Left kidney (tissue), 2 donors: ENCODE results near the gene FBXW7. TPM values are rescaled to one million over a fixed set of nuclear protein-coding genes. Genes with fewer than 3 reads are reported as not detected.

Experiments used
- DNase-seq: peaks from one replicate; pipeline ENCODE4 v3.0.0-alpha.2; 2013
- polyA plus RNA-seq: library from polyadenylated mRNA; unstranded; fragments of 120-200 nt; gene quantifications from one replicate; pipeline ENCODE4 v1.2.1, GENCODE V29; 2013; ENCODE audit not compliant: insufficient read length

The FBXW7 gene
- polyA plus RNA-seq, 1 donor = 42.9 TPM

DNA sequence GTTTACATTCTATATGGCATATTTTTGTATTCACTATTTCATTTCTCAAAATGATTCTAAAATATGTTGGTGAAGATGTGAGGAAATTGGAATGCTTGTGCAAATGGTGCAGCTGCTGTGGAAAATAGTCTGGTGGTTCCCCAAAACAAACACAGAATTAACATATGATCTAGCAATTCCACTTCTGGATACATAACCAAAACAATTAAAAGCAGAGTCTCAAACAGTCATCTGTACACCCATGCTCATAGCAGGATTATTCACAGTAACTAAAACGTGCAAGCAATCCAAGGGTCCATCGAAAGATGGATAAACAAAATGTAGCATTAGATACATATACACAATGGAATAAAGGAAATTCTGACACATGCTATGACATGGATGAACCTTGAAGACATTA lies 204.8 kb downstream of the FBXW7 start:
- no peak for DNase-seq

DNA sequence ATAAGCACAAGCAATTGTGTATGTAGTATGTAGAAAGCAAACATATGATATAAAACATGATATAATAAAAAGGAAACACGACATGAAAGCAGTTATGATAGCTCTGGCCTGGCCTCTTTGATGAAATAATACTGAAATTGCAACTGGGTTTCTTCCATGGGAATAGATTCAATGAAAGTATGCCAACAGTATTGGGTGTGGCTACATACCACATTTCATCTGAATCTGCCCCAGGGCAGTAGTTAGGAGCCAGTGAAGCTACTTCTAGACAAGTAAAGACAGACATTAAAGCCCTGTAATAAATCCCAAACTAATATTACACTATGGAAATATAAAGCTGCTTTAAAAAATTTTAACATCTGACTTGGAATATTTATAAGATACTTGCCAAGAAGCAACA lies 207.3 kb downstream of the FBXW7 start:
- DNase-seq = no peak

DNA sequence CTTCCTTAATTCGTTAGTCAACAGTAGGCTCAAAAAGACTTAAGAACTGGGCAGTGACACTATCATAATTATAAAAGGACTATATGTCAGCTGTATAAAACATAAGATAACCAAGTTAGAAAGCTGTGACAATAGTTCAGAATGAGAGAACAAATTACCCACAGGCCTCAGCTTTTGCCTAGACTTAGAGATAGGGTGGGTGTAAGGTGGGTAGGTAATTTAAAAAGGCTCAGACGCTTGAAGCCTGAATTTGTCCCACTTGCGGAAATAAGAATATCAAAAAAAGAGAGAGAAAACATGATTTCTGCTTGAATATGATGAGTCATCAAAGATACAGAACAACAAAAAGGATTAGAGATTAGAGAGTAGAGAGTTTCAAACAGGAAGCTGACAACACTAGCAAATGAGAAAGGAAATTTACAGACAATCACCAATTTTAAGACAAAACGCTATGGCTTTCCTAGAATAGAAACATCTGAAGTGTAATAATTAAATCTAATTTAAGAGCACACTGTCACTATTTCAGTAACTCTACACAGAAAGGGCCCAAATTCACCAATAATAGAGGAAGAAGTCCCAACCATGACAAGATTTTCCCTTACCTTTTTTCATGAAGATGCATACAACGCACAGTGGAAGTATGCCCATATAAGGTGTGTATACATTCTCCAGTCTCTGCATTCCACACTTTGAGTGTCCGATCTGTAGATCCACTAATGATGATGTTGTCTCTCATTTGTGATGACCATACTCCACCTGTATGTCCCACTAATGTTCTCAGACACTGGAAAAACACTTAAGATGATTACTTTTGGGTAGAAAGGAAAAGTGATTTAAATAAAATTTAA lies 208.1 kb downstream of the FBXW7 start:
- no peak for DNase-seq

DNA sequence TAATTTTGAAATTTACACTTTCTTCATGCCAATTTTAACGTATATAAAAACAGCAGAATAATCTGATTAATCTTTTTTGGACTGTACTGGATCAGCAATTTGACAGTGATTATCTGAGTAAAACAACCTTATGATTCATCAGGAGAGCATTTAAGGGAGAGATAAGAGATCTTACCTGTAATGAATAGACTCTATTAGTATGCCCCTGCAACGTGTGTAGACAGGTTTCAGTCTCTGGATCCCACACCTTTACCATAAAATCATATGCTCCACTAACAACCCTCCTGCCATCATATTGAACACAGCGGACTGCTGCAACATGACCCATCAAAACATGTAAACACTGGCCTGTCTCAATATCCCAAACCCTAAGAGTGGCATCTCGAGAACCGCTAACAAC lies 210.1 kb downstream of the FBXW7 start:
- no peak for DNase-seq

DNA sequence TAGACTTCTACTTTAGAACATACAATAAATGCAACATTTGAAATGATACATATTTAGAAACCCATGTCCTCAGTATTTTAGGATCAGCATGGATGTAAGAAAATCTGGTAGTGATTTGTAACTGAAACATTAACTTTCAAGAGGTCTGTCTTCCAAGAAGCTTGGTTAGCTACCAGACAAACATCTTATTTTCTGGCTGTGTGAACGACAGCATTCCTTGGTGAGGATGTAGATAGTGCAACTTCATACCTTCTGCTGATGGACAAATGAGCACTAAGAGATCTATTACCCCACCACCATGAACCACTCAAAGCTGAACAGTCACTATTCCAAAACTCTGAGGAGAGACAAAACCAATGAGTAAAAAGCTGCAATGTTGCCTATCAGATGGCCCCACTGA lies 212.7 kb downstream of the FBXW7 start:
- no peak for DNase-seq

DNA sequence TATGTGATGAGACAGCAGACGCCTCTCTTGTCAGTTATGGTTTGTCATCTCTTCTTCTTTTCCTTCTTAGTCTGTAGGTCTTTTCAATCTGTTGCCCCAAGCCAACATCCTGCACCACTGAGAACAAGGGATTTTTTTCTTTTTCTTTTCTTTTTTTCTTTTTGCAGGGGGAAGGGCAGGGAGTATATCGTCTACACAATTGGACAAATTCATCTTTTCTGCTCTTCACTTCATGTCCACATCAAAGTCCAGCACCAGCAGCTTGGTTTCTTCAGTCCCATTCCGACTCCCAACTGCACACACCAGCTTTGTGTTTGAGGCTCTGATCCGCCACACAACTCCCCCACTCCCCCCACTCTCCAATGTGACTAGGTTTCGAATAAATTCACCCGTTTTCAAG lies 213.2 kb downstream of the FBXW7 start:
- no peak for DNase-seq

DNA sequence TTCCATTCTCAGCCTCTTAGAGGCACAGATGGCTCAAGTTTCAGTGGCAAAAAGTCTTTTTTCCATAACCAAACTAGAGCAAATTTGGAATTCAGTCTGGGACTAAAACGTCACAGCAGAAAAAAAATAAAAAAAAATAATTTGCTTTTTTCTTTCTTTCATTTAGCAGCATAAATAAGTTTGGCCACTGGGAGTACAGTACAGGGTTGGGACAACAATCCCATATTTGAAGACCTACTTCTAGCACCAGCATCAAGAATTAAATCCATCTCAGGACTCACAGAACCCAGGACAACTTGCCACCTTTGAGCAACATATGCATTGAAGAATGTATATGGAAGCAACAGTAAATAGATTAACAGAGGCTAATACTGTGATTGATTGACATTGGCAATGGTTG lies 214.0 kb downstream of the FBXW7 start:
- no peak for DNase-seq

DNA sequence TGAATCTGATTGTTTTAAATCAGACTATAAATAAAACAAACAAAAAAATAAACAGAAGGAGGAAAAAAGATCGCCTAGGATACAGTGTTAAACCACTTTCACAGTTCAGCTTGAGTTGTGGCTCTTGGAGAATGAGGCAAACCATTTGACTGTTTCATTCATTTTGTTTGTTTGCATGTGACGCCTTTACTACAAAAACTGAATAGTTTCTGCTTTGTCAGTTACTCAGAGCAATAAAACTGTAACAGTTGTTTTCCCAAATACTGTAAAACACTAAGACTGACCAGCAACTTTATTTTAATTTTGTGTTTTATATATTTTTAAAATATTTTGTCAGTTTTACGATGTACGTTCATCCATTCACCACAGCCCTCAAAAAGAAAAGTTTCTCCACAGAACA lies 214.5 kb downstream of the FBXW7 start:
- DNase-seq = no peak

DNA sequence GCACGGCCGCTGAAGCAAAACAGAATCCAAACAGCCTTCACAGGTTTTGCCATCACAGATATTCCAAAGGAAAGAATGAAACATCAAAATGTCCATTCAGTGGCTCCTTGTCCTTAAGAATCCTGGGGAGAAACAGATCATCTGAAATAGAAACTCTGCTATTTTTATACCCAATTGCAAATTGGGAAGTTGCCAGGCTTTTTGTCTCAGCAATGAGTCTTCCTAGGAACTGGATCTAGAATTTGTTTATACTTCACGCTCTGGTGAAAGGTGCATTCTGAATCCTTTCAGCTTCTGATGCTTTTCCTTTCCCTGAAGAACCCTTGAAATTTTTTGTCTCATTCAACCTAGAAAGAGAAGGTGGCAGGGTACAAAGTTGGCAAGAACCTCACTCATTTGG lies 218.9 kb downstream of the FBXW7 start:
- DNase-seq = no peak

DNA sequence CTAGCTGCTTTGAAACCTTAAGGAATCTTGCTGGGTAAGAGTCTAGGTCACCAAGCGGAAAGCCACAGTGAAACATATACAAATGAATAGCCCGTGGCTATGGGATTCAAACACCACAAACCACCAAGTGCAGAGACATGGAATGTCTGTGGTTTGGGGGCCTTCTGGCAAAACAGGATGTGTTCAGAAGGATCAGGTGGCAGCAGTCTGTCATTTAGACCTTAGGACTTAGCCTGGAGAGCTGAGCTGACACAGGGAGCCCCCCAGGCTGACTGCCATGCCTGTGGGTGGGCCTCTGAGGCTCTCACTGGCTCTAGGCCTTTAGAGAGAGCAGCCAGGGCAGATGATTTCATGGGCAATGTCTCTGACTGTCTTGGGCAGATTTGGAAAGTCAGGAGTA lies 225.6 kb downstream of the FBXW7 start:
- no peak for DNase-seq

DNA sequence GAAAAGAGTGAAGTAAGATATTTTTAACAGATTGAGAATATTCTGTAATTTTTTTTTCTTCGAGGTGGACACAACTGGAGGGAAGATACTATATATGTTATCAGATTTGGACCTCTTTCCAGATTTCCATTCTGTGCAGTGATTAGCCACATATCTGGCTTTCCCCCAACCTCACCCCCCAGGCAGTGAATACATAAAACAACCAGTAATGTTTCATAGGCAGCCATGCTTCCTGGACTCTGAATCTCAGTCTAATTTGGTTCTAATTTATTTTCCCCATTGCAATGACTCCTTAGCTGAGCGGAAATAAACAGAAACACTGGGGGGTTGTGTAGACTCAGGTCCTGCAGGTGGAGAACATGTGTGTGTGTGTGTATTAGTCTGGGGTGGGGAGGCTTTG lies 226.5 kb downstream of the FBXW7 start:
- no peak for DNase-seq

DNA sequence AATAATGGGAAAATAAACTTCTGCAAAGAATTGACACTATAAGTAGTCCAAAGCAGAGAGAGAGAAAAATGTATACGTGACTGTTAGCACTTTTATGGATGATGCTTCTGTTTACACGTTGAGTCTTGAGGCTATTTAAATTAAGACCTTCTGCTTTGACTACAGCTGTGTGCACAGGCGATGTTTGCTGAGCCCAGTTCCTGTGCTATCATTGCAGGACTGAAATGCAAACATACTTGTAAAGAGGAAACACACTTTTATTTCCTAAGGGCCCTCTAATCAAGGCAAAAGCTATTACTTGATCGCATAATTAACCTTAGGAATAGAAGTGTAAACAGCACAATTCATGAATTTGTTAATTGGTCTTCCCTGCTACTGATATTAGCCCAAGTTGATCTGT lies 226.9 kb downstream of the FBXW7 start:
- no peak for DNase-seq

DNA sequence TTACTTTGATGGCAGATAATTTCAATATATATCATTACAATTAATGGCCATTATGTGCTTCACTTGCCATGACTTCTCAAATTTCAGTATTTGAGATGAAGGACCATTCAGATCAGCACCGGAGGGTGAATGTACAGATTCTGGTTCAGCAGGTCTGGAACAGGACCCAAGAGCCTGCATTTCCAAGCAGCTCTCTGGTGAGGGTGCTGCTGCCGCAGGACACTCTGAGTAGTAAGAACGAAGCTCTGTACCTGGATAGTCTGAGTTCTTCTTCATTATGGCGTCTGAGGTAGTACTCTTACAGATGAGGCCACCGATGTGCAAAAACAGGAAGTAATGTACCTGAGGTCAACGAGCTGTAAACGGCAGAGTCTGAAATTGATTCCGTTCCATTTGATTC lies 228.2 kb downstream of the FBXW7 start:
- DNase-seq = no peak

DNA sequence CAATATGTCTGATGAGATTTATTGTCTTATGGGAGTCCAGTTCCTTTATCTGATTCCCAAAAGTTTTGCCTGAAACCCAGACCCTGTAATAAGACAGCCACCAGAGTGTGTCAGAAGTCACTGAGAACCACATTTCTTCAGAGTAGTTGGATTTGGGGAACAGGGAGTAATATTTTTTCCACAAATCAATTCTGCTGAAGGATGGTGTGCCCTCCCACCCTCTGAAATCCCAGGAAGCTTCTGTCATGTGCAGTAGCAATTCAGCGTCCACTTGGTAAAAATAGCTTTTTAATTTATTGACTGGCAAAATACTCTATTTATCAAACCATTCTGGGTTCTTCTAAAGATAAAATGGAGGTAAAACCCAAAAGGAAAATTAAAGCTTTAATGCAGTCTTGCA lies 229.4 kb downstream of the FBXW7 start:
- no peak for DNase-seq

DNA sequence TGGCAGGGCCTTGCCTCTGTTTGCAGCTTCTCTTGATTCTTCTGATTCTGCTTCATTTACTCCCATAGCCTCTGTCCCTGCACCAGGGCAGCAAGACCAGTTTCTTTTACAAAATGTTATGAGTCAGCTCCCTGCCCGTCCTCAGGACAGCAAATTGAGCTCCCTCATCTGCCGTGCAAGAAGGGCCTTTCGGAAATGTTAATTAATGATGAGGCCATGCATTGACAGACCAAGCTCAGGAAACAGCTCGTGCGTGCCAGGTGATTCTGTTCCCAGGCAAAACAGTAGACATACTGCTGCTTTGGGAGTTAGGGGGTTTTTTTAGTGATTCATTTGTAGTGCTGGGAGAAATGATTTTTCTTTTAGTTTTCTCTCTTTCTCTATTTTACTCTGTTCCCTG lies 231.7 kb downstream of the FBXW7 start:
- DNase-seq = no peak

DNA sequence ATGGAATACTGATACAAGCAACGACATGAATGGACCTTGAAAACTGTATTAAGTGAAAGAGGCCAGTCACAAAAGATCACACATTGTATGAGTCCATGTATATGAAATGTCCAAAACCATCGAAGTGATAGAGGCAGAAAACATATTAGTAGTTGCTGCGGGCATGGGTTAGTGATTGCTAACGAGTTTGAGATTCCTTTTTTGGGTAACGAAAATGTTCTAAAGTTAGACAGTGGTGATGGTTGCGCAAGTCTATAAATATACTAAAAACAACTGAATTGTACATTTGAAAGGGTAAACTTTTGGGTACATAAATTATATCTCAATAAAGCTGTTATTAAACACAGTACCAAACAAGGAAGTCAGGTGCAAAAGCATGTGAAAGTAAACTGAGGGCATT lies 234.5 kb downstream of the FBXW7 start:
- DNase-seq = no peak

DNA sequence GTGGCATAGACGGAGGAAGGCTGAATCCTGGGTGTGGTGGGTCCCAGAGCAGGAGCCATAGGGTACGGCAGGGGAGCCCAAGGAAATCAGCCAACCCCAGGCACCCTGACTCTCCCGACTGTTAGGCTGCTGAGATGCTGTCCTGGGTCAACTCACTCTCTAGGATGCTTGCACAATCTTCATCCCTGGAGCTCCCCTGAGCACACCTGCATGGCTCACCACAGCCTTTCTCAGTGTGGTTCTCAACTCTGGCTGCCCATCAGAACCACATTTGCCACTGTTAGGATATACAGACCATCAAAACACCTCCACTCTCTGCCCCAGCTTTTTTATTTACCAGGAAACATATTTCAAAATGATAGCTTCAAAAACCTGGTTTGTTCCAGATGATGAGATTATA lies 236.3 kb downstream of the FBXW7 start:
- no peak for DNase-seq

DNA sequence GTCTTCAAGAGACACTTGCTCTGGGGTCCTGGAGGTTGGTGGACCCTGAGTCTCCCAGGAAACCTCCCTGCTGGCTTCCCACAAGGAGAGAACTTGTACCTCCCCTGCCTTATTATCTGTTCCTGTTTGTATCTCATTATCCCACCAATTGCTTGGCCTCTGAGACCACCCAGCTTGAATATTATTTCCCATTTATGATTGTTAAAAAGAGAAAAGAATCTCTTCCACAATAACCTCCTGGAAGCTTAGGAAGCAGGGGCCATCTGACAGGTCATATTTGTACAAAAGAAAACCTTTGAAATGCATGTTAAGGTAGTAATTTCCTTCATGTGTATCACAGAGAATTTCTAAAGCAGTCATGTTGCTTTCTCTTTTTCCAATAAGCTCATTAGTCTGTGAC lies 239.5 kb downstream of the FBXW7 start:
- no peak for DNase-seq

DNA sequence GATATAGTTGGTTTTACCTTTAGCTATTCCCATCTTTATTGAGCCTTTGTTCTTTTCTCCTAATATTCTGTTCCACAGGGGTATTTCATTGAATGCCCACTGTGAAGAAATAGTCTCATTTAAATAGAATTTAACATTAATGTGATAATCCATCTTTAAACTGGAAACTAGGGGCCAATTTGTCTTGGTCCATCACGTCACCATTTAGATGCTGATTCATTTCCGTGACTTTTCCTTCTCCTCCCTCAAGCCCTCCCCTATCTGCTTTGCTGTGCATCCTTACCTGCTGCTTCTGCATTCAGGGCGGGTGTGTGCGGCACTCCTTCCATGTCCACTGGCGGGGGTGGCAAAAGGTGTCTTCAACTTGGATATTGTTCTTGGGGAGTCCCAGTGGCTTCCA lies 241.1 kb downstream of the FBXW7 start:
- DNase-seq = no peak

DNA sequence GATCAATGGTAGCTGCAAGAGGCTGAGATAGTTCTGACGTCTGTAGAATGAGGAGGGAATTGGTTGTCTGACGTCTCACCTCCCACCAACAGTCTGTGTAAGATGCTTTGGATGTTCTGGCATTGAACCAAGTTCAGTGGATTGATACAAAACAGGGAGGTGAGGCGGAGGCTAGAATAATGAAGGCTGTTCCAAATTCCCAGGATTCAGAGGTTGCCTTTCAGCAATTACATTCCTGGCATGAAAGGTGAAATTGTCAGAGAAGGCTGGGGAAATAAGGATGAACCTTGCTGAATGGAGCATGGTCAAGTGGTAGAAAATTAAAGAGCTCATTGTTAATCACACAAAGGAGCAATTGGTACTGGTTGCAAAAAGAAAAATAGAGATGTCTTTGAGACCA lies 241.6 kb downstream of the FBXW7 start:
- no peak for DNase-seq

DNA sequence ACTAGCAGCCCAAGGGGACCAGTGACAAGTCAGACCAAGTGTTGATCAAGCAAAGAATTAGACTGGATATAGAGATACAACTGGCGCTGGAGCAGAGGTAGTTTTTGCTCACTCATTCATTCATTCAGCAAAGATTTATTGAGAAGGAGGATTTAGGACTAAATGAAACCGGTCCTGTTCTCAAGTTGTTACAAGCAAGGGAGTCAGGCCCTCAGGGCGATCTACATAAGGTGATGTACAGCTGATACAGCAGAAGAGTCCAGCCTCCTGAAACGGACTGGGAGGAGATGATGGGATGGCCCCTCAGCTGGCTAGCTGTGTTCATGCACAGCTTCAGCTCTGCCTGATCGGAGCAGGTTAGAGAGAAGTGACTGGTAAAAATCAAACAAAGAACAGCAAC lies 242.4 kb downstream of the FBXW7 start:
- no peak for DNase-seq

DNA sequence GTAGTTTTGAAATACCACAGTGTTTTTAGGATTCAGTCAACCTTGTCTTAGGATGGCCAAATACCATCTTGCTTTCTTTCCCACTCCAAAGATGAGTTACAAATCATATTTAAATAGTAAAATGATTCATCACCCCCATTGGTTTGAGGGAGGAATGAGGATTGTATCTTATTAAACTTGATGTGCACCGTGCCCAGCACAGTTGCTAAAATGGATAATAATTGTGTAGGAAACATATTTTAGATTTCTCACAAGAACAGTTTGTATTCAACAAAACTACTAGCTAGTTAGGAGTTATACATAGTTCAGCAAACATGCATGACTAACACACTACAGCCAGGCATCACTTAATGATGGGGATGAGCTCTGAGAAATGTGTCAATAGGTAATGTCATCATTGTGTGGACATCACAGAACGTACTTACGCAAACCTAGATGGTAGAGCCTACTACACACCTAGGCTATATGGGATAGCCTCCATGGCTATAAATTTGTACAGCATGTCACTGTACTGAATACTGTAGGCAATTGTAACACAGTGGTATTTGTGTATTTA lies 245.4 kb downstream of the FBXW7 start:
- no peak for DNase-seq

DNA sequence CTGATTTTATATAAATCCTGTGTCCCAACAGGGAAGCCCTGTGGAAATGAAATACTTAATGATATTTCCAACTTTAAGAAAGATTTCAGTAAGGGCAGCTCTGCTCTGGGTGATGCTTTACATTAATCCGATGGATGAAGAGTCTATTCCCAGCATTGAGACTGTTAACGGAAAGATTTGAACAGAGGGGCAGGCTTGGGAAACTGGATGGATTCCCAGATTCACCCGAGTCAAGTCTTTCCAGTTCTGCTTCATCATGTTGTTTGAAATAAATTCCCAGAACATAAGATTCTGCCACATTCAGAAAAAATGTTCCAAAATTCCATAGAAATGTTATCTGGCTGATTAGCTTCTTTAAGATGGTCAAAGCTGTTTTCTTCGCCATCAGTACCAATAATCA lies 246.0 kb downstream of the FBXW7 start:
- DNase-seq = no peak

DNA sequence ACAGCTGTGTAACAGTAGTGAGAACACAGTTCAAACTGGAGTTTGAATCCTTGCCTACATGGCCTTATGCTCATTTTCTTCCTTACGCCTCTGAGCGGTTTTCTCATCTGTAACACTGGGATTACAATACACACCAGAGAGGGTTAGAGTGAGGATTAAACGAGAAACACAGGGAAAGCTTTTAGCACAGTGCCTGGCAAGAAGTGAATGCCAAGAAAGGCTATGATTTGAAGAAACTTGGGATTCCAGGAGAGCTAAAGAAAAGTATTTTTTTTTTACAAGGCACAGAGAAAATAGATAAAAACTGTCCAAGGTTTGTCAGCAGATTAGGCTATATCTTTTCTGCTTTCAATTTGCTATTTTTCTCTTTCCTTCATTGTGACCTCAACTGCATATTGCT lies 246.4 kb downstream of the FBXW7 start:
- DNase-seq = no peak
